ENCODE measurements around the gene ZFTA.

ZFTA gene

DNA sequence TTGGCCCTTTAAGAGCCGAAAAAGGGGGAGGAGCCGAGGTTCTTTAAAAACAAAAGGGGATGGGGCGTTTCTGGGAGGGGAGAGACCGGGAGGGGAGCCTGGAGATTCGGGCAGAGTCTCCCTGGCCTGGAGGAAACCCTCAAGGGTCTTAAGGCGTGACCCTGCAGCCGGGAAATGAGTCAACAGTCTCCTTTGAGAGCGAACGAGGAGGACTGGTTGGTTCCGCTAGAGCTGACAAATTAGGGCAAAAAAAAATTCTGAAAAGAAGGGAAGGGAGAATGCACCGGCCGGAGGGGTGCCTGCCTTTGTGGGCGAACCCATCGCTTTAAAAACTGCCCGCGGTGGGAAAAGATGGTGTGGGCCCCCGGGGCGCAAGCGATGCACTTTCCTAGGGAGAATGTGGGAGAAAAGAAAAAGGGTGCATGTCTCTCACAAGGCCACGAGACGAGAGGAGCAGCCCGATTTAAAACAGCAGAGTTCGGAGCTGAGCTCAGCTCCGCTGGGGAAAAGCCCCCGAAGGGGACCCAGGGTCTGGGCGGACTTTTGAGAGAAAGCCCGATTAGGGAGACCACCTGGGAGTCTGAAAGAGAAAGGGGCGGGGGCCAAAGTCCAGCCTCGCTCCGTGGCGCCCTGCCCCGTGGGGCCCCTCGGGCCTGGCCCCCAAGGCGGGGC, 874 bp downstream of the ZFTA start:
- peaks cover 0 to 27% (median 16%) of the 10 kb centered on the region in 5 experiments for H3K27me3 ChIP-seq (replicated peaks in 2 of 5; ENCODE audit: control insufficient read depth in 4 of 5, insufficient read depth in 5 of 5, low read length in 4 of 5)
- ChIA-PET CTCF (interaction anchor here (0.6 to 4.1 kb wide), 14 partner anchors 16 to 228 kb away, joined by 3 to 21 read pairs (median 4); no protein-coding TSS in a partner anchor), POLR2A (interaction anchor here (1.0 kb wide), 1 partner anchor 175 kb away, joined by 4 read pairs; no protein-coding TSS in a partner anchor)
- peak overlapping the region; percentile 40 to 81 for H3K27ac ChIP-seq (ENCODE audit: insufficient read depth in 1 of 2, low read depth in 1 of 2, low read length in 2 of 2, poor library complexity in 1 of 2, severe bottlenecking in 2 of 2)
- H3K4me3 ChIP-seq (ENCODE audit: control insufficient read depth in 1 of 7, extremely low read depth in 1 of 7, insufficient read depth in 4 of 7, low read depth in 2 of 7, low read length in 6 of 7): peak overlapping the region; percentile 60 to 93 (median 87)
- peaks cover 2 to 21% (median 14%) of the 10 kb centered on the region in 4 experiments for H3K36me3 ChIP-seq (ENCODE audit: control insufficient read depth in 4 of 4, insufficient read depth in 4 of 4, low read length in 3 of 4)
- peaks cover 0 to 31% (median 26%) of the 10 kb centered on the region in 4 experiments for H3K4me1 ChIP-seq (ENCODE audit: control extremely low read depth in 1 of 4, control insufficient read depth in 4 of 4, insufficient read depth in 4 of 4, low read length in 3 of 4)
- no peaks in the 10 kb centered on the region for H3K9me3 ChIP-seq (ENCODE audit: control extremely low read depth in 1 of 5, control insufficient read depth in 4 of 5, insufficient read depth in 2 of 5, low read depth in 1 of 5, low read length in 4 of 5)
- under 1% methylated on average over 31 of the region's 34 CpGs for WGBS (ENCODE audit: insufficient coverage)
- DNase-seq: peak; percentile 68 to 81 (median 75)

DNA sequence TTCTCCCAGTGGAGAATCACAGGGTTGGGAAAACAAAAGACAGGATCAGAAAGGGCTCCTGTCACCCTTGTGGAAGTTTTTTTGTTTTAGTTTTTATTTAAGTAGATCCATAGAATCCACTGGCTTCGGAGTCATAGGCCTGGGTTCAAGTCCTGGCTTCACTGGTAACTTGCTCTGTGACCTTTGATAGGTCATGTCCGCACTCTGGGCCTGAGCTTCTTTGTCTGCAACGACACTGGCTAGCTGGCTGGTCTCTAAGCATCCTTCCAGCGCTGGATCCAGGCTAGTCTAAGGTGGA, 1.4 kb downstream of the ZFTA start:
- H3K27ac ChIP-seq (ENCODE audit: insufficient read depth in 1 of 2, low read depth in 1 of 2, low read length in 2 of 2, poor library complexity in 1 of 2, severe bottlenecking in 2 of 2): peak overlapping the region; percentile 40 to 81
- peaks cover 0 to 23% (median 16%) of the 10 kb centered on the region in 5 experiments for H3K27me3 ChIP-seq (replicated peaks in 2 of 5; ENCODE audit: control insufficient read depth in 4 of 5, insufficient read depth in 5 of 5, low read length in 4 of 5)
- no peak for DNase-seq
- 27% methylated on average over 4 of the region's 4 CpGs for WGBS (ENCODE audit: insufficient coverage)
- no peaks in the 10 kb centered on the region for H3K9me3 ChIP-seq (ENCODE audit: control extremely low read depth in 1 of 5, control insufficient read depth in 4 of 5, insufficient read depth in 2 of 5, low read depth in 1 of 5, low read length in 4 of 5)
- H3K4me3 ChIP-seq (ENCODE audit: control insufficient read depth in 1 of 7, extremely low read depth in 1 of 7, insufficient read depth in 4 of 7, low read depth in 2 of 7, low read length in 6 of 7): peak overlapping the region; percentile 60 to 93 (median 87)
- H3K4me1 ChIP-seq (ENCODE audit: control extremely low read depth in 1 of 4, control insufficient read depth in 4 of 4, insufficient read depth in 4 of 4, low read length in 3 of 4): peaks cover 0 to 31% (median 26%) of the 10 kb centered on the region in 4 experiments
- peaks cover 2 to 25% (median 16%) of the 10 kb centered on the region in 4 experiments for H3K36me3 ChIP-seq (ENCODE audit: control insufficient read depth in 4 of 4, insufficient read depth in 4 of 4, low read length in 3 of 4)
- CTCF ChIA-PET: interaction anchor here (0.8 to 4.1 kb wide), 12 partner anchors 16 to 382 kb away, joined by 3 to 21 read pairs (median 4); no protein-coding TSS in a partner anchor
- POLR2A ChIA-PET: no interaction called here

DNA sequence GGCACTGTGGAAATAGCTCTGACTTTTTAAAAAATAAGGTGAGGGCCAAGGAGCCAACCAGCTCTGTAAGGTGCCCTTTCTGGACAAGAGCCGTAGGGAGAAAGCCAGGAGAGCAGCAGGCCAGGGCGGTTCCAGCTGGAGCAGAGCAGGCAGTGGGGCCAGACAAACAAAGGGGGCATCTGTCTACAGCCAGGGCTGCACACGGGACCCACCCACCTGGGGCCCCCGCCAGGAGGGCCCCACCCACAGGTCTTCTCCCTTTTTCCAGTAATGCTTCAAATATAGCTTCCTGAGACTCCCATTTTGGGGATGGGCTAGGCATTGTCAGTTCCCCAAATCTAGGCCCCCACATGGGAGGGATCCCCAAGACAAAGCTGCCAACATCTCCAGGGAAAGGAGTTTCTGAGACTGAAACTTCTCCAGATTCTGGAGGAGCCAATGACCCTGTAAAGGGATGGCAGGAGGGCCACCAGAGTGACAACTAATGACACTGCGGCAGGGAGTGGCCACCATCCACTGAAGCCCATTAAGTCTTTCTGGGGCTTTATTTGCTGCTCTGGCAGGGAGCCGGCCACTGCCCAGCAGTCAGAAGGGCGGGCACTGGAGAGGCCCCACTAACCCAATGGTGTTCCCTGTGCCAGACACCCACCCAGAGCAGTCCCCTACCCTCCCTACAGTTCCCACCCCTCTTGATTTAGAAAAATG, 1.9 kb downstream of the ZFTA start:
- DNase-seq: no peak
- H3K4me3 ChIP-seq (ENCODE audit: control insufficient read depth in 1 of 7, extremely low read depth in 1 of 7, insufficient read depth in 4 of 7, low read depth in 2 of 7, low read length in 6 of 7): peak overlapping the region in 4 of 7 experiments; percentile 84 to 93 (median 89)
- peaks cover 2 to 29% (median 18%) of the 10 kb centered on the region in 4 experiments for H3K36me3 ChIP-seq (ENCODE audit: control insufficient read depth in 4 of 4, insufficient read depth in 4 of 4, low read length in 3 of 4)
- POLR2A ChIA-PET: no interaction called here
- CTCF ChIA-PET: interaction anchor here (0.8 to 4.1 kb wide), 7 partner anchors 8 to 383 kb away, joined by 3 to 21 read pairs (median 3); no protein-coding TSS in a partner anchor
- H3K27ac ChIP-seq (ENCODE audit: insufficient read depth in 1 of 2, low read depth in 1 of 2, low read length in 2 of 2, poor library complexity in 1 of 2, severe bottlenecking in 2 of 2): no peak overlapping the region
- H3K4me1 ChIP-seq (ENCODE audit: control extremely low read depth in 1 of 4, control insufficient read depth in 4 of 4, insufficient read depth in 4 of 4, low read length in 3 of 4): peaks cover 0 to 31% (median 26%) of the 10 kb centered on the region in 4 experiments
- 94% methylated on average over 5 of the region's 7 CpGs for WGBS (ENCODE audit: insufficient coverage)
- H3K27me3 ChIP-seq (replicated peaks in 2 of 5; ENCODE audit: control insufficient read depth in 4 of 5, insufficient read depth in 5 of 5, low read length in 4 of 5): peaks cover 0 to 19% (median 13%) of the 10 kb centered on the region in 5 experiments
- no peaks in the 10 kb centered on the region for H3K9me3 ChIP-seq (ENCODE audit: control extremely low read depth in 1 of 5, control insufficient read depth in 4 of 5, insufficient read depth in 2 of 5, low read depth in 1 of 5, low read length in 4 of 5)

DNA sequence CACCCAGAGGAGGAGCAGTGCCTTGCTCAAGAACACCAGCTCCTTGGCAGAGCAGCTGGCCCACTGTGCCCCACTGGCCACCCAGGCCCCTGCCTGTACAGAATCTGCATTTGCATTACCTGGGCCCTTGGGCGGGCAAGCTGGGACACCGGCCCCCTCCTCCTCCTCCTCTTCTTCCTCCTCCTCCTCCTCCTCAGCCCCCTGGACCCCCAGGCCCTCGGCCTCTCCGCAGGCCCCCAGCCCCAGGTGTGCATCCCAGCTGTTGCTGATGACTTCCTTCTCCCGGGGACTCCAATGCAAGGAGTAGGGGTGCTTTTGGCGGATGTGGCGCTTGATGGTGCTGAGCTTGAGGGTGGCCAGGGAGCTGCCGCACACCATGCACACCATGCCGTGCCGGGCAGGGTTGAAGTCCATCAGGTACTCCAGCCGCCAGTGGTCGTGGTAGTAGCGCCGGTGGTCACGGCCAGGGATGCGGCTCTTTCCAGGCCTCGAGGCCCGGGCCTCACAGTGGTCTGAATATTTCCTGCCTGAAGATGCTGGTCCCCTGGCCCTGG, 2.8 kb downstream of the ZFTA start:
- peaks cover 2 to 37% (median 20%) of the 10 kb centered on the region in 4 experiments for H3K36me3 ChIP-seq (ENCODE audit: control insufficient read depth in 4 of 4, insufficient read depth in 4 of 4, low read length in 3 of 4)
- H3K9me3 ChIP-seq (ENCODE audit: control extremely low read depth in 1 of 5, control insufficient read depth in 4 of 5, insufficient read depth in 2 of 5, low read depth in 1 of 5, low read length in 4 of 5): no peaks in the 10 kb centered on the region
- no peak for DNase-seq
- ChIA-PET CTCF (interaction anchor here (0.8 to 4.1 kb wide), 5 partner anchors 9 to 184 kb away, joined by 3 to 21 read pairs (median 3); no protein-coding TSS in a partner anchor), POLR2A (no interaction called here)
- WGBS (ENCODE audit: insufficient coverage): 88% methylated on average over 14 of the region's 18 CpGs
- no peak overlapping the region for H3K4me3 ChIP-seq (ENCODE audit: control insufficient read depth in 1 of 7, extremely low read depth in 1 of 7, insufficient read depth in 4 of 7, low read depth in 2 of 7, low read length in 6 of 7)
- peaks cover 0 to 31% (median 26%) of the 10 kb centered on the region in 4 experiments for H3K4me1 ChIP-seq (ENCODE audit: control extremely low read depth in 1 of 4, control insufficient read depth in 4 of 4, insufficient read depth in 4 of 4, low read length in 3 of 4)
- H3K27me3 ChIP-seq (replicated peaks in 2 of 5; ENCODE audit: control insufficient read depth in 4 of 5, insufficient read depth in 5 of 5, low read length in 4 of 5): peaks cover 0 to 12% (median 6%) of the 10 kb centered on the region in 5 experiments
- no peak overlapping the region for H3K27ac ChIP-seq (ENCODE audit: insufficient read depth in 1 of 2, low read depth in 1 of 2, low read length in 2 of 2, poor library complexity in 1 of 2, severe bottlenecking in 2 of 2)

DNA sequence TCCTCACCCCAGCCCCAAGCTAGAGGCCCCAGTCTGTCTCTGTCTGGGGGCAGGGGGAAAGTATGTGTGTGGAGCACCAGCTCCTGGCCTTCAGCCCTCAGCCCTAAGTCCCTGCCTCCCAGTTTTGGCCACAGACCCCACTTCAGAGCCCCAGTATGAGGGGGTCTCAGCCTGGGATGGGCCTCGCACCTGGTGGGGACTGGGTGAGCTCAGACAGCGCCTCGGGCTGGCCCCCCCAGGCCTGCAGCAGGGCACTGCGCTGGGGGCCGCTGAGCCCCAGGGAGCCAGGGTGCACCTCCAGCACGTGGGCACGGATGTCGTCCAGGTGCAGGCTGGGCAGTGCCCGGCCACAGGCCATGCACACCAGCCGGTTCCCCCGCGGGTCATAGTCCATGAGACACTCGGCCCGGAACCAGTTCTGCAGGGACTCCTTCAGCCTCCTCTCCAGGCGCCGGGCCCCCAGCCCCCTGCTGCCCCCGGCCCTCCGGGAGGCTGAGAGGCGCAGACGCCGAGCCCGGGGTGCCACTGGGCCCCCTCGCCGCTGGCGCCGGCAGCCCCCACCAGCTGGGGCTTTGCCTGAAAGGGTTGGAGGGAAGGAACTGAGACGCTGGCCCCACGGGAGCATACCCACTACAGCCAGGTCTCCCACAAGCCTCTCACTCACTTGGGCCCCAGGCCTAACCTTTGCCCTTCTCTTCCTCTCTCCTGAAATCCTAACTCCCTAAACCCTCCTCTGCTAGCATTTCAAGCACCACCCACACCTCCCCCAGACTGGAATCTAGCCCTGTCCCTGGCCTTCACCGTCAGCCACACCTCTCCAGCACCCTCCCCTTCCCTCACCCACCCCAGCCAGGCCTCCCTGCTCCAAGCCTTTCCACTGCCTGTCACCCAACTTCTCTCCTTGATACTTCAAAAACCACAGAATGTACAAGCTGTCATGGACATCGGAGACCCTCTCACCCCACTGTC, 3.6 kb downstream of the ZFTA start:
- Histone ChIP-seq H3K27me3 (replicated peaks in 2 of 5; ENCODE audit: control insufficient read depth in 4 of 5, insufficient read depth in 5 of 5, low read length in 4 of 5) (peaks cover 0 to 4% (median 3%) of the 10 kb centered on the region in 5 experiments), H3K9me3 (ENCODE audit: control extremely low read depth in 1 of 5, control insufficient read depth in 4 of 5, insufficient read depth in 2 of 5, low read depth in 1 of 5, low read length in 4 of 5) (no peaks in the 10 kb centered on the region), H3K36me3 (ENCODE audit: control insufficient read depth in 4 of 4, insufficient read depth in 4 of 4, low read length in 3 of 4) (peaks cover 3 to 45% (median 26%) of the 10 kb centered on the region in 4 experiments), H3K4me3 (ENCODE audit: control insufficient read depth in 1 of 7, extremely low read depth in 1 of 7, insufficient read depth in 4 of 7, low read depth in 2 of 7, low read length in 6 of 7) (no peak overlapping the region), H3K27ac (ENCODE audit: insufficient read depth in 1 of 2, low read depth in 1 of 2, low read length in 2 of 2, poor library complexity in 1 of 2, severe bottlenecking in 2 of 2) (no peak overlapping the region), H3K4me1 (ENCODE audit: control extremely low read depth in 1 of 4, control insufficient read depth in 4 of 4, insufficient read depth in 4 of 4, low read length in 3 of 4) (peaks cover 0 to 30% (median 23%) of the 10 kb centered on the region in 4 experiments)
- DNase-seq: no peak
- 97% methylated on average over 25 of the region's 30 CpGs for WGBS (ENCODE audit: insufficient coverage)
- ChIA-PET POLR2A (no interaction called here), CTCF (interaction anchor here (1.0 to 4.1 kb wide), 3 partner anchors 24 to 72 kb away, joined by 3 to 21 read pairs (median 4); no protein-coding TSS in a partner anchor)

DNA sequence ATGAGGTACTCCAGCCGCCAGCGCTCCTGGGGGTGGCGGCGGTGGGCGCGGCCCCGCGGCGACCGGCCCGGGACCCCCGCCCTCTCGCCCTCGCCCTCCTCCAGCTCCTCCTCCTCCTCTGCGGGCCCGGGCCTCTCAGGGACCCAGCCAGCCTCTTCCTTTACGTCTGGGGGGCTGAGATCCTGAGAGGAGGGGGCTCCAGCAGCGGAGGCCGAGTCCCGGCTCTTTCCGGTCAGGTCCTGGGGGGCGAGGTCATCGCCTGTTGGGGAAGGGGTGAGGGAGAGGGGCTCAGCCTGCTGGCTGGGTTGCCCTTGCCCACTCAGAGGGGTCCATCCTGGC, 4.3 kb downstream of the ZFTA start:
- no peaks in the 10 kb centered on the region for H3K27me3 ChIP-seq (replicated peaks in 2 of 5; ENCODE audit: control insufficient read depth in 4 of 5, insufficient read depth in 5 of 5, low read length in 4 of 5)
- H3K36me3 ChIP-seq (ENCODE audit: control insufficient read depth in 4 of 4, insufficient read depth in 4 of 4, low read length in 3 of 4): peaks cover 5 to 47% (median 28%) of the 10 kb centered on the region in 4 experiments
- H3K9me3 ChIP-seq (ENCODE audit: control extremely low read depth in 1 of 5, control insufficient read depth in 4 of 5, insufficient read depth in 2 of 5, low read depth in 1 of 5, low read length in 4 of 5): no peaks in the 10 kb centered on the region
- peaks cover 0 to 24% (median 17%) of the 10 kb centered on the region in 4 experiments for H3K4me1 ChIP-seq (ENCODE audit: control extremely low read depth in 1 of 4, control insufficient read depth in 4 of 4, insufficient read depth in 4 of 4, low read length in 3 of 4)
- no peak overlapping the region for H3K4me3 ChIP-seq (ENCODE audit: control insufficient read depth in 1 of 7, extremely low read depth in 1 of 7, insufficient read depth in 4 of 7, low read depth in 2 of 7, low read length in 6 of 7)
- no peak overlapping the region for H3K27ac ChIP-seq (ENCODE audit: insufficient read depth in 1 of 2, low read depth in 1 of 2, low read length in 2 of 2, poor library complexity in 1 of 2, severe bottlenecking in 2 of 2)
- ChIA-PET POLR2A (no interaction called here), CTCF (interaction anchor here (1.0 kb wide), 1 partner anchor 73 kb away, joined by 4 read pairs; no protein-coding TSS in a partner anchor)
- DNase-seq: no peak
- WGBS (ENCODE audit: insufficient coverage): 94% methylated on average over 17 of the region's 23 CpGs
